Activated CD4-positive, alpha-beta T cell treated with anti-CD3 and anti-CD28 coated beads, Interleukin-2, amount 10 ng/mL, durations not matched to agents 7 days and 5 days (primary cell): ENCODE measurements around the gene DDX27. TPM values are rescaled to one million over a fixed set of nuclear protein-coding genes. Genes with fewer than 3 reads are reported as not detected.
A peak's percentile ranks its signal among the peaks of the same experiment; 100 is the strongest.

ENCODE experiments used
- CTCF ChIA-PET: fragments of 350-600 bp; sonication (Branson Sonifier 250); formaldehyde crosslinking; loops from one replicate; lab custom pipeline; 2021; ENCODE audit warnings: antibody characterized with exemption; lab: Charles Lee
- POLR2A ChIA-PET: fragments of 350-600 bp; sonication (Branson Sonifier 250); formaldehyde crosslinking; loops from one replicate; lab custom pipeline; 2021; ENCODE audit warnings: antibody characterized with exemption; lab: Charles Lee
- DNase-seq: peaks from one replicate; pipeline ENCODE4 v3.0.0-alpha.2; 2020
- H3K27ac Mint-ChIP-seq: one replicate; pipeline ENCODE4 v1.8.0; 2021; ENCODE audit warnings: mild to moderate bottlenecking, moderate library complexity, mixed read lengths
- H3K27me3 Mint-ChIP-seq: one replicate; pipeline ENCODE4 v1.8.0; 2021; ENCODE audit warnings: mixed read lengths
- H3K36me3 Mint-ChIP-seq: one replicate; pipeline ENCODE4 v1.8.0; 2021; ENCODE audit warnings: low read depth, mixed read lengths
- H3K4me1 Mint-ChIP-seq: one replicate; pipeline ENCODE4 v1.8.0; 2021; ENCODE audit warnings: mixed read lengths
- H3K4me3 Mint-ChIP-seq: one replicate; pipeline ENCODE4 v1.8.0; 2021; ENCODE audit warnings: mild to moderate bottlenecking, moderate library complexity, mixed read lengths
- H3K9me3 Mint-ChIP-seq: one replicate; pipeline ENCODE4 v1.8.0; 2021; ENCODE audit warnings: mixed read lengths
- total RNA-seq, 2 experiments: library from RNA; stranded (reverse); gene quantifications; one replicate each; pipeline ENCODE4 v1.2.3, GENCODE V29; 2021

DDX27 gene
- total RNA-seq, 2 experiments from 2014 or later, result 39.1 to 42.0 TPM

DNA sequence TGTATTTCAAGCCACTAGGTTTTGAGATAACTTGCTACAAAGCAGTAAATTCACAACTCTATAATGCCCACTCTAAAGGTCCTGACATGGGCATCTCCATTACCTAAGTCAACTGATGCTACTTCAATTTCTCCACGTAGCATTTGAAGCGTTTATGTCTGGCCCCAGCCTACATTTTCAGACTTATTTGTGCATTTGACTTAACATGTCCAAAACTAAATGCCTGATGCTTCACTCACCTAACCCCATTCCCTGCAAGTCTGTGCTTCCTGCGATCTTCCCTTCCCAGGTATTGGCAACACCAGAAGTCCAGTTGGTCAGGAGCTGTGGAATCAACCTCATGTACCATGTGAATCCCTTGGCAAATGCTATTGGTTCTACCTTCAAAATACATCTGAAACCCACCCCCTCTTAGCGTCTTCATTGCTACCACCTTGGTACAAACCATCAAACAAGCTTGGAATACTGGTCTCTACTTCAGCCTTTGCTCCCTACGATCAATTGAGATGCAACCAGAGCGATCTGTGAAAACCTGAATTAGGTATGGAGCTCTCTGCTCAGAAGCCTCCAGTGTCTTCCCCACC lies 71.5 kb downstream of the DDX27 start:
- no peak for DNase-seq
- Mint-ChIP-seq H3K27ac (peak overlapping the region; percentile 0), H3K27me3 (no peaks in the 10 kb centered on the region), H3K4me3 (no peak overlapping the region), H3K4me1 (peaks cover 25% of the 10 kb centered on the region), H3K9me3 (peaks cover 26% of the 10 kb centered on the region), H3K36me3 (peaks cover 91% of the 10 kb centered on the region)
- POLR2A ChIA-PET, result no interaction called here
- CTCF ChIA-PET, result interaction anchor here (1.2 kb wide), 1 partner anchor 9 kb away, joined by 5 read pairs; no protein-coding TSS in a partner anchor

GRCh38 chr20:49291200-49291599 lies 72.0 kb downstream of the DDX27 start:
- POLR2A ChIA-PET, result no interaction called here
- Mint-ChIP-seq H3K36me3 (peaks cover 87% of the 10 kb centered on the region), H3K4me3 (no peak overlapping the region), H3K4me1 (peaks cover 20% of the 10 kb centered on the region), H3K9me3 (peaks cover 22% of the 10 kb centered on the region), H3K27ac (peak overlapping the region; percentile 0), H3K27me3 (no peaks in the 10 kb centered on the region)
- DNase-seq, result no peak
- CTCF ChIA-PET, result interaction anchor here (1.2 kb wide), 1 partner anchor 9 kb away, joined by 5 read pairs; no protein-coding TSS in a partner anchor

GRCh38 chr20:49292010-49292409 lies 72.8 kb downstream of the DDX27 start:
- Mint-ChIP-seq H3K27me3 (no peaks in the 10 kb centered on the region), H3K27ac (peak overlapping the region; percentile 61), H3K9me3 (peaks cover 14% of the 10 kb centered on the region), H3K36me3 (peaks cover 86% of the 10 kb centered on the region), H3K4me3 (no peak overlapping the region), H3K4me1 (peaks cover 16% of the 10 kb centered on the region)
- CTCF ChIA-PET, result no interaction called here
- DNase-seq, result no peak
- POLR2A ChIA-PET, result no interaction called here

GRCh38 chr20:49293122-49293521 lies 73.9 kb downstream of the DDX27 start:
- CTCF ChIA-PET, result no interaction called here
- Mint-ChIP-seq H3K4me1 (peaks cover 21% of the 10 kb centered on the region), H3K36me3 (peaks cover 80% of the 10 kb centered on the region), H3K27ac (no peak overlapping the region), H3K27me3 (no peaks in the 10 kb centered on the region), H3K9me3 (peaks cover 8% of the 10 kb centered on the region), H3K4me3 (no peak overlapping the region)
- POLR2A ChIA-PET, result no interaction called here
- DNase-seq, result no peak

Other genes starting within 250 kb of the DDX27 start
- 10 to 100 TPM; 85.1 to 98.4 TPM for gene CSE1L, start 173.1 kb upstream of the DDX27 start, total RNA-seq
- gene STAU1, start 31.1 kb upstream of the DDX27 start, total RNA-seq, result 10 to 100 TPM; 51.8 to 57.8 TPM
- 10 to 100 TPM; 79.7 to 85.3 TPM for gene ZNFX1, start 58.6 kb downstream of the DDX27 start, total RNA-seq